HG02610 (cell line): ENCODE measurements around the gene ANGPT4.
"Not testable (repeated sequence)": the region's sequence is repeated elsewhere in the genome, so short reads cannot be mapped to it uniquely, and the experiment has no call there.

Experiments
- ATAC-seq: cut with Tn5 transposase; IDR thresholded peaks from one replicate; pipeline ENCODE4 v1.9.1; 2021; ENCODE audit warnings: mild to moderate bottlenecking, moderate library complexity; ENCODE audit not compliant: unreplicated experiment

ANGPT4 gene

DNA sequence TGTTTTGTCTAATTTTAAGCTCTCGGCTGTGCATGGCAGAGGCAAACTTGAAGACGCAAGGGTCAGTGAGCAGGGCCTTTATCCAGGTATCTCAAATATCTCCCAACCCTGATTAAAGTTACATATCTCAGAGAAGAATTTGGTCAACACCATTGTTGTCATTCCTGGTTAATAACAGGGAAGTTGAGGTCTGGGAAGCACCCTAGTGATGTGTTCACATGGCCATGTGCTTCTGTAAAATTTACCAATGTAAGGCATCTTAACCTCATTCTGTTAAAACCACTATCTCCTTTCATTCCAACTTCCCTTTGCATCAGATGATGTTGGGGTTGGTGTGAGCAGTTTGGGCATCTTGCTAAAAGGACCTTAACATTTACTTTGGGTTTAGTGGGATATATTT lies 86.6 kb downstream of the ANGPT4 start:
- ATAC-seq = no peak

DNA sequence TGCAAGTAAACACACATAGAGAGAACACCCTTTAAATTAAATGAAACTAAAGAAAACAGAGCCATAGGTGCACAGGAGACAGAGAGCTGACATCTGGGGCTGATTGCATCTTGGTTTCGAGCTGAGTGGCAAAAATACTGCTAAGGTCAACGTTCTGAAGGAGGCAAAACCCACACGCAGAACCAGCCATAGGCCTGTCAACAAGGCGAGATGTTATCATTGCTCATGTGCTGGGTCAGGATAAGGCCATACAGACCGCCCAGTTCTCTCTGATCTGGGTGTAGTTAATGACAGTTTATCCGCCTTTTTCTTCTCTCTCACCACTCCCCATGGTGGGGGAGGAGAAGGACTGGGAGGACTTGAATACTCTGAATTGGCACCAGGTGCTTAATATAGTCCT lies 87.1 kb downstream of the ANGPT4 start:
- ATAC-seq = no peak

DNA sequence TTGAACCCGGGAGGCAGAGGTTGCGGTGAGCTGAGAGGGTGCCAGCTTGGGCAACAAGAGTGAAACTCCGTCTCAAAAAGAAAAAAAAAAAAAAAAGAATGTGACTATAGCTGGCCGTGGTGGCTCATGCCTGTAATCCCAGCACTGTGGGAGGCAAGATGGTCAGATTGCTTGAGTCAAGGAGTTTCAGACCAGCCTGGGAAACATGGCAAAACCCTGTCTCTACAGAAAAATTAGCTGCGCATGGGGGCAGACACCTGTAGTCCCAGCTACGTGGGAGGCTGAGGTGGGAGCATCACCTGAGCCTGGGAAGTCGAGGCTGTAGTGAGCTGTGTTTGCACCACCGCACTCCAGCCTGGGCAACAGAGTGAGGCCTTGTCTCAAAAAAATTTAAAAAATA lies 88.2 kb downstream of the ANGPT4 start:
- ATAC-seq = not testable (repeated sequence)

DNA sequence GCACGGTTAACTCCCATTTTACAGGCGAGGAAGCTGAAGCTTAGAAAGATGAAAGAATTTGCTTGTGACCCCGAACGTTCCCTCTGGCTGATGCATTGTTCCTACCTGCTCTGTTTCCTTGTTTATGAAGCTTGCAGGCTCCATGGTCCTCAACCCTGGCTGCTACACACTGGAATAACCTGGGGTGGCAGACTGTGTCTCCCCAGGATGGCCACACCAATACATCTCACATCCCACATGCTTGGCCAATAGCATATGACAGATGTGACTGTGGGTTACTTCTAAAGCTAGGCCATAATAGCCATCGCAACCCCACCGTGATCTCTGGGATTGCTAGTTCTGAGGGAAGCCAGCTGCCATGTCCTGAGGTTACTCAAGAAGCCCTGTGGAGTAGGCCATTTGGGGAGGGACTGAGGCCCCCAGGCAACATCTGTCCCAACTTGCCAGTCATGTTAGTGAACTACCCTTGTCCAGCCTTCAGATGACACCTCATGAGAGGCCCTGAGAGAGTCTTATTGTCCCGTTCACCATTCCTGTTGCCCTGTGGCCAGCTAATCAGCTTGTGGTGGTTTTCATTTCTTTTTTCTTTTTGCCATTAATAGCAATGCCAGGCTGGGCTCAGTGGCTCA lies 89.3 kb downstream of the ANGPT4 start:
- no peak for ATAC-seq

DNA sequence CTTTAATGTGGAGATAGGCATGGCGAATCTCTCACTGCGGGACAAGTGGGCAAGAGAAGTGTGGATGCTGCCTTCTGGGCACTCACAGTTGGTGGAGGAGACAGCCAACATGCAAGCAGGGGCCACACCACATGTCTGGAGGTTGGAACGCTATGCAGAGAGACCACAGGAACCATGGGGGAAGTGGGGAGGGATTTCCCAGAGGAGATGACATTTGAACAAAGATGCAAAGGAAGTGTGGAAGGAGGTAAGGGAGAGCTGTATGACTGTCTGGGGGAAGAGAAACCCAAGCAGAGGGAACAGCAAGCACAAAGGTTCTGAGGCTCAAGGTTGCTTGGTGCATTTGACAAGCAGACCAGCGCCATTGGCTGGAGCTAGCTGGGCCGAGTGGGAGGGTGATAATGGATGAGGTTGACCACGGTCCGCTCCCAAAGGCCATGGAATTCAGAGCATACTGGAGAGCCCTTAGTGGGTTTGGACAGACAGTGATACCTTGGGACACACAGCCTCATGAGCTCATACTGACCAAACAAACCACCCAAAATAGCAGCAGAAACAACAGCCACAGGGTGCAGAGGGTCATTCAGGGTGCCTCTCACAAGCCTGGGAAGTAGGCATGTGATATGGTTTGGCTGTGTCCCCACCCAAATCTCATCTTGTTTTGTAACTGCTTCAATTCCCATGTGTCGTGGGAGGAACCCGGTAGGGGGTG lies 90.3 kb downstream of the ANGPT4 start:
- ATAC-seq = no peak

DNA sequence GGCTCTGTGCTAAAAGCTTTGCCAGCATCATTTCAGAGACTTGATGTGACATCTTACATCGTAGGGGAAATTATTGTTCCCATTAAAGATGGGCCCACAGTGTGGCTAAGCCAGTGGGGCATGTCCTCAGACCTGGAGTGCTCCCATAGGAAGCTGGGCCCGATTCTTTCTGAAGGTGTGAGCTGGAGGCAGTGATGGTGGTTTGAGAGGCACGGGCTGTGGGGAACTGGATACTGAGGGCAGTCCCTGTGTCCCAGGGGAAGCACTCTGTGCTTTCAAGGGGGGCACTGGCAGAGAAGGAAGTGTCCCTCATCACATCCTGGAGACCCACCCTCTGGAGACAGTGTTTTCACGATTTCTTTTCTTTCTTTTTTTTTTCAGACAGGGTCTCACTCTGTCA lies 91.2 kb downstream of the ANGPT4 start:
- no peak for ATAC-seq

DNA sequence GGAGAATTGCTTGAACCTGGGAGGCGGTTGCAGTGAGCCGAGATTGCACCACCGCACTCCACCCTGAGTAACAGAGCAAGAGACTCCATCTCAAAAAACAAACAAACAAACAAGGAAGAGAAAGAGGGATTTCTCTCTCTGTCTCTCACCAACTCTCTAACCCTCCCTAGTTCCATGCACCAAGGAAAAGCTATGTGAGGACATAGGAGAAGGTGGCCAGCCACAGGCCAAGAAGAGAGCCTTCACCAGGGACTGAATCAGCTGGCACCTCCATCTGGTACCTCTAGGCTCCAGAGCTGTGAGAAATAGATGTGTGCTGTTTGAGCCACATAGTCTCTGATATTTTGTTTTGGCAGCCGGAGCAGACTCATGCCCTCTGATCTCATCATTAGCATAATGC lies 91.6 kb downstream of the ANGPT4 start:
- ATAC-seq = no peak

DNA sequence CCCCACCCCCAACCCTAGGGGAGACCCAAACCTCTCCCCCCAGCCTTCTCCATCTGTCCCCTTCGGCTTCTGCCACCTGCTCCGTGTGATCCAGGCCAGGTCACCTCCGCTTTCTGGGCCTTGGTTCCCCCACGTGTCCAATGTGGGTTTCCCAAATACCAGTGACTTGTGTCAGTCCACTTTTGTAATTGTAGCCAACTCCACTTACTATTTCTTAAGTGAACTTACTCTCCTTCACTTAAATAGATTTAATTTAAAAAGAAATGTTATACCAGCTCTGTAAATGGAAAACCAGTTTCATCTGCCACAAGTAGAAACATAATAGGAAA lies 92.6 kb downstream of the ANGPT4 start:
- ATAC-seq = no peak

DNA sequence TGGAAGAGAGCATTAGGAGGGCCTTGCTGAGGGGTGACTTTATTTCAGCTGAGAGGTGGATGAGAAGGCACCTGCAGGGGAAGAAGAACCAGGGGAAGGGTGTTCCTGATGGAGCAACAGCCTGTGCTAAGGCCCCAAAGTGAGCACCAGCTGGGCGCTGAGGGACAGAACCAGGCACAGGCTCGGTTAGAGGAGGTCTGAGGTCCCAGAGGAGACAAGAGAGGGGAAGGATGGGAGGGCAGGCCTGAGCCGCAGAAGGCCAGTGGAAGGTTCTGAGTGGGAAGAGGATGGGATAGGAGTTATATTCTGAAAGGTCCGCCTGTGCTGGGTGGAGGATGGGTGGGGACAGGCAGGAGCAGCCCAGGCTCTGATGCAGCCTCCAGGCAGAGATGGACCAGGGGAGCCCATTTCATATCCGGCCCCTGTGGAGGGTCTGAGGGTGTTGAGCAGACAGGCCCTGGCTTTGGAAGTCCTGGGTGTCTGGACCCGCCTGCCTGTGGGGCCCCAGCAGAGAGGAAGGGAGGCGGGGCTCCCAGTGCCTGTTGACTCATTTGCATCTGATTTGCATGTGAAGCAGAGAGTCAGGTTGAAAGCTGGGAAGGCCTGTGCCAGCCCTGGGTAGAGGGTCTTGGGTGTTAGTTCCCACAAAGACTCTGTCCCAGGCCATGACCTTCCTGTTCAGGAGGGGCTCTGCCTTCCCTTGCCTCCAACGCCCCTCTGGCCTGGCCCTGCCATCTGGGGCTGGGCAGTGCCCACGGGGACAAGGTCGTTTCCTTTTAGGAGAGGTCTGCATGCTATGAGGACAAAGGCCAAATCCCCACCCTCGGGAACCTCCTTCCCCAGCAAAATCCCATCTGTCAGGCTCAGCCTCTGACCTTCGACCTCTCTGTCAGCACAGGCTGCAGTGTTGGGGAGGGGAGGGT lies 93.2 kb downstream of the ANGPT4 start:
- no peak for ATAC-seq

DNA sequence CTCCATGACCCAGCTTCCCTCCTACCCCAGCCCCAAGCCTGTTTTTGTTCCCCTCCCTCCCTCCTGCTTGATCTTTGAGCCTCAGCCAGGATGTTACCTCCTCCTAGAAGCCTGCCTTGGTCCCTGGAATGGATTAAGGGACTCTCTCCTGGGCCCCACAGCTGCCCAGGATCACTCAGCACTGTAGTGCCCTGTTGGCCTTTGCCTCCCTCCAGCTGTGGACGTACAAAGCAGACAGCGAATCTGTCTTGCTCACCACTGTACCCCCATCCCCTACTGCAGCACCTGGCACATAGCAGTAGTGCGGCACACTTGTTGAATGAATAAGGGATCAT lies 94.4 kb downstream of the ANGPT4 start:
- ATAC-seq = no peak

DNA sequence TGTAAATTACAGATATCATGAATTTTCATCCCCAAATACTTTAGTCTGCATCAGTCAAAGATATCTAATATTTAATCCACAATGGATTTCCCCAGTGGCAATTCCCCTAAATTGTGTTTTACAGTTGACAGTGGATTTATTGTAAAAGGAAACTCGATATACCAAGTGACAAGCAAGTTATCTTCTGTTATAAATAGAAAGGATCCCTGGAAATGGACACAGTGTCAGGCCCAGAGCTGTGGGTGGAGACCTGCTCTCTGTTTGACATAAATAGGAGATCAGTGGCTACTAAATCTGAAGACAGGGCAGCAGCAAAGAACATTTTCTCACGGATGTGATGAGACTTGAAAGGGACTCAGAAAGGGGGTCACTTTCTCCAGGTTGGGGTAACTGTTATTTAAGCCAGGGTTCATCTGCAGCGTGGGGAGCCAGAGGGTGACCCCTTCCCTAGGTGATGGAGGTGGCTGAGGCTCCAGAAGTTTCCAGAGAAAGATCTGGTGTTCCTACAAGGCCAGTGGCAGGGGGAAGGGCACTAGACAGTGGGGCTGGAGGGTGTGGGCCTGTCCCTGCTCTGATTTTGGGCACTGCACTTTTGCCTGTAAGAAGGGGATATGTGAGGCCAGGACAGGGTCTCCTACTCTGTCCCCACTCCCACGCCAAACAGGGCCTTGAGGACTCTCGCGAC lies 94.9 kb downstream of the ANGPT4 start:
- ATAC-seq = no peak

DNA sequence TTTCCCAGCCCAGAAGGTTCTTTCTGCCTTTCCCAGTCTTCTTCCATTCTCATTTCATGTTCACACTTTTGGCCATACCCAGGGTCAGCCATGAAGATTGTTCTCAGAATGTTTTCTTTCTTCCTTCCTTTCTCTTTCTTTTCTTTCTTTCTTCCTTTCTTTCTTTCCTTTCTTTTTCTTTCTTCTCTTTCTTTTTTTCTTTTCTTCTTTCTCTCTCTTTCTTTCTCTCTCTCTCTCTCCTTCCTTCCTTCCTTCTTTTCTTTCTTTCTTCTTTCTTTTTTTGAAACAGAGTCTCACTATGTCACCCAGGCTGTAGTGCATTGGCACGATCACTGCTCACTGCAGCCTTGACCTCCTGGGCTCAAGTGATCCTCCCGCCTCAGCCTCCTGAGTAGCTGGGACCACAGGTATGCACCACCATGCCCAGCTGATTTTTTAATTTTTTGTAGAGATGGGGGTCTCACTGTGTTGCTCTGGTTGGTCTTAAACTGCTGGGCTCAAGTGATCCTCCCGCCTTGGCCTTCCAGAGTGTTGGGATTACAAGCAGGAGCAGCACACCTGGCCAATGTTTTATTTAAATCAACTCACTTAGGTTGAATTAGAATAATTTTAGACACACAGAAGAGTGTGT lies 95.7 kb downstream of the ANGPT4 start:
- no peak for ATAC-seq
